Measurements from ENCODE around the gene LUC7L2. TPM values are rescaled to one million over a fixed set of nuclear protein-coding genes. Genes with fewer than 3 reads are reported as not detected.

The LUC7L2 gene
- total RNA-seq, 1 experiment from 2014 or later: 94.4 TPM

DNA sequence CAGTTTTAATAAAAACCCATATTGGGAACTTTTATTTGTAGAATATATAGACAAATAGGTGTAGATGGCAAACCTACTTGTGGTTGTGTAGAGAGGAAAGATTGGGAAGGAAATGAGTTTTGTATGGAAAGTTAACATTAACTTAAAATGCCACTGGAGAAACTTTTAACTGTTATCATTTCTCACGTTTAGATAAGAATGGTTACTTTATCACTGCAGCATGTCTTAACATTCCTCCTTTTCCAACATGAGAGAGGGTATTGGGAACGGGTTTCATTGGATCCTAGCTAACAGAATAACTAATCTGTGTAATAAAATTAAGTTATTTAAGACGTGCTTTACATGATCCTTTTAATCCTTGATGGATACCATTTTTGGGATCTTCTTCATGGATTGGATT is 1.8 kb downstream of the LUC7L2 start:
- H3K4me3 Mint-ChIP-seq: peak overlapping the region; percentile 81
- POLR2A ChIA-PET: no interaction called here
- TF ChIP-seq ZNF121 (CRISPR knock-in tag; IDR thresholded peaks at IDR 0.05) (no peak), STAT6 (CRISPR knock-in tag; conservative IDR thresholded peaks at IDR 0.05; ENCODE audit: low read depth) (no peak), NFYB (CRISPR knock-in tag; conservative IDR thresholded peaks at IDR 0.05; ENCODE audit: low read depth) (no peak), ZNF423 (CRISPR knock-in tag; IDR thresholded peaks at IDR 0.05) (no peak)
- TF ChIP-seq, protein P1, sequence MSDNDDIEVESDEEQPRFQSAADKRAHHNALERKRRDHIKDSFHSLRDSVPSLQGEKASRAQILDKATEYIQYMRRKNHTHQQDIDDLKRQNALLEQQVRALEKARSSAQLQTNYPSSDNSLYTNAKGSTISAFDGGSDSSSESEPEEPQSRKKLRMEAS (CRISPR knock-in tag; IDR thresholded peaks at IDR 0.05): no peak
- H3K36me3 Mint-ChIP-seq: peaks cover 10% of the 10 kb centered on the region
- no peaks in the 10 kb centered on the region for H3K27me3 Mint-ChIP-seq (ENCODE audit: low read depth)
- H3K9me3 Mint-ChIP-seq: no peaks in the 10 kb centered on the region
- DNase-seq (ENCODE audit: low spot score): no peak
- peaks cover 34% of the 10 kb centered on the region for H3K4me1 Mint-ChIP-seq
- no peak for ATAC-seq
- CTCF ChIA-PET: no interaction called here
- peak overlapping the region; percentile 95 for H3K27ac Mint-ChIP-seq

- DNase-seq (ENCODE audit: low spot score): no peak
- peaks cover 10% of the 10 kb centered on the region for H3K36me3 Mint-ChIP-seq
- H3K27ac Mint-ChIP-seq: no peak overlapping the region; the same call in 1 of the 2 replicates
- POLR2A ChIA-PET: no interaction called here
- ATAC-seq: no peak
- CTCF ChIA-PET: no interaction called here
- no peaks in the 10 kb centered on the region for H3K9me3 Mint-ChIP-seq
- peaks cover 26% of the 10 kb centered on the region for H3K4me1 Mint-ChIP-seq
- peak overlapping the region; percentile 81 for H3K4me3 Mint-ChIP-seq
- no peaks in the 10 kb centered on the region for H3K27me3 Mint-ChIP-seq (ENCODE audit: low read depth)
- TF ChIP-seq IRF2 (CRISPR knock-in tag; IDR thresholded peaks at IDR 0.05; ENCODE audit: borderline replicate concordance, low read depth): no peak
- TF ChIP-seq FOXP1 (CRISPR knock-in tag; IDR thresholded peaks at IDR 0.05; ENCODE audit: borderline replicate concordance): no peak
- TF ChIP-seq NFATC4 (CRISPR knock-in tag; IDR thresholded peaks at IDR 0.05): no peak
- TF ChIP-seq STAT6 (CRISPR knock-in tag; conservative IDR thresholded peaks at IDR 0.05; ENCODE audit: low read depth): no peak
- no peak for TF ChIP-seq ZBTB21 (CRISPR knock-in tag; IDR thresholded peaks at IDR 0.05; ENCODE audit: borderline replicate concordance)
- TF ChIP-seq ZNF281 (CRISPR knock-in tag; IDR thresholded peaks at IDR 0.05): no peak
- no peak for TF ChIP-seq ZNF532 (CRISPR knock-in tag; IDR thresholded peaks at IDR 0.05; ENCODE audit: borderline replicate concordance)
- TF ChIP-seq ZBTB43 (CRISPR knock-in tag; IDR thresholded peaks at IDR 0.05): no peak
- TF ChIP-seq, protein P2, sequence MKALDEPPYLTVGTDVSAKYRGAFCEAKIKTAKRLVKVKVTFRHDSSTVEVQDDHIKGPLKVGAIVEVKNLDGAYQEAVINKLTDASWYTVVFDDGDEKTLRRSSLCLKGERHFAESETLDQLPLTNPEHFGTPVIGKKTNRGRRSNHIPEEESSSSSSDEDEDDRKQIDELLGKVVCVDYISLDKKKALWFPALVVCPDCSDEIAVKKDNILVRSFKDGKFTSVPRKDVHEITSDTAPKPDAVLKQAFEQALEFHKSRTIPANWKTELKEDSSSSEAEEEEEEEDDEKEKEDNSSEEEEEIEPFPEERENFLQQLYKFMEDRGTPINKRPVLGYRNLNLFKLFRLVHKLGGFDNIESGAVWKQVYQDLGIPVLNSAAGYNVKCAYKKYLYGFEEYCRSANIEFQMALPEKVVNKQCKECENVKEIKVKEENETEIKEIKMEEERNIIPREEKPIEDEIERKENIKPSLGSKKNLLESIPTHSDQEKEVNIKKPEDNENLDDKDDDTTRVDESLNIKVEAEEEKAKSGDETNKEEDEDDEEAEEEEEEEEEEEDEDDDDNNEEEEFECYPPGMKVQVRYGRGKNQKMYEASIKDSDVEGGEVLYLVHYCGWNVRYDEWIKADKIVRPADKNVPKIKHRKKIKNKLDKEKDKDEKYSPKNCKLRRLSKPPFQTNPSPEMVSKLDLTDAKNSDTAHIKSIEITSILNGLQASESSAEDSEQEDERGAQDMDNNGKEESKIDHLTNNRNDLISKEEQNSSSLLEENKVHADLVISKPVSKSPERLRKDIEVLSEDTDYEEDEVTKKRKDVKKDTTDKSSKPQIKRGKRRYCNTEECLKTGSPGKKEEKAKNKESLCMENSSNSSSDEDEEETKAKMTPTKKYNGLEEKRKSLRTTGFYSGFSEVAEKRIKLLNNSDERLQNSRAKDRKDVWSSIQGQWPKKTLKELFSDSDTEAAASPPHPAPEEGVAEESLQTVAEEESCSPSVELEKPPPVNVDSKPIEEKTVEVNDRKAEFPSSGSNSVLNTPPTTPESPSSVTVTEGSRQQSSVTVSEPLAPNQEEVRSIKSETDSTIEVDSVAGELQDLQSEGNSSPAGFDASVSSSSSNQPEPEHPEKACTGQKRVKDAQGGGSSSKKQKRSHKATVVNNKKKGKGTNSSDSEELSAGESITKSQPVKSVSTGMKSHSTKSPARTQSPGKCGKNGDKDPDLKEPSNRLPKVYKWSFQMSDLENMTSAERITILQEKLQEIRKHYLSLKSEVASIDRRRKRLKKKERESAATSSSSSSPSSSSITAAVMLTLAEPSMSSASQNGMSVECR (CRISPR knock-in tag; IDR thresholded peaks at IDR 0.05; ENCODE audit: borderline replicate concordance): no peak
- TF ChIP-seq ZNF121 (CRISPR knock-in tag; IDR thresholded peaks at IDR 0.05): no peak
- no peak for TF ChIP-seq NR2C2 (CRISPR knock-in tag; IDR thresholded peaks at IDR 0.05)
- no peak for TF ChIP-seq TCF7 (CRISPR knock-in tag; IDR thresholded peaks at IDR 0.05; ENCODE audit: low read depth)
- TF ChIP-seq NFYB (CRISPR knock-in tag; conservative IDR thresholded peaks at IDR 0.05; ENCODE audit: low read depth): no peak
- no peak for TF ChIP-seq ZNF671 (CRISPR knock-in tag; IDR thresholded peaks at IDR 0.05)
These were observed 2.6 kb downstream of the LUC7L2 start for GRCh38 chr7:139362302-139362701.
